Upper lobe of left lung (tissue), 6 donors: Measurements from ENCODE around the gene ARMH3. TPM values are rescaled to one million over a fixed set of nuclear protein-coding genes. Genes with fewer than 3 reads are reported as not detected.
A peak's percentile ranks its signal among the peaks of the same experiment; 100 is the strongest.
"Not testable (repeated sequence)": the region's sequence is repeated elsewhere in the genome, so short reads cannot be mapped to it uniquely, and the experiment has no call there.

Source experiments
- ATAC-seq, 2 donors: fragments of 200-7000 bp; cut with Tn5 transposase; one replicate each; pipeline ENCODE4 v1.9.1; 2022; ENCODE audit warnings: mild to moderate bottlenecking in 2 of 2, moderate library complexity in 2 of 2; ENCODE audit not compliant: low FRiP score in 2 of 2
- DNase-seq, 2 donors: peaks; one replicate each; pipeline ENCODE4 v3.0.0-alpha.2; 2019 to 2020
- H3K27ac ChIP-seq, 4 donors: fragments of 200-600 bp; sonication (generic); one replicate each; pipeline ENCODE4 v1.5.1; 2016 to 2019
- H3K27me3 ChIP-seq, 4 donors: fragments of 200-600 bp; sonication (generic); one replicate each; pipeline ENCODE4 v1.5.1; 2017 to 2019
- H3K36me3 ChIP-seq, 4 donors: fragments of 200-600 bp; sonication (generic); one replicate each; pipeline ENCODE4 v1.5.1; 2016 to 2019
- H3K4me1 ChIP-seq, 4 donors: fragments of 200-600 bp; sonication (generic); one replicate each; pipeline ENCODE4 v1.5.1; 2018 to 2019
- H3K4me3 ChIP-seq, 4 donors: fragments of 200-600 bp; sonication (generic); one replicate each; pipeline ENCODE4 v1.5.1; 2017 to 2019; ENCODE audit warnings: mild to moderate bottlenecking in 2 of 4, moderate library complexity in 1 of 4
- H3K9me3 ChIP-seq, 4 donors: fragments of 200-600 bp; sonication (generic); one replicate each; pipeline ENCODE4 v1.5.1; 2018 to 2019
- CTCF ChIP-seq, 6 experiments: fragments of 450-650 bp in 4 of 6; fragments of 200-600 bp in 2 of 6; sonication (generic) in 2 of 6; IDR thresholded peaks; one replicate each; pipeline ENCODE4 v1.5.1; 2016 to 2019; ENCODE audit warnings: antibody characterized with exemption in 6 of 6
- EP300 ChIP-seq, 4 donors: sonication (generic); formaldehyde crosslinking; IDR thresholded peaks; one replicate each; pipeline ENCODE4 v1.5.1; 2017; ENCODE audit warnings: antibody characterized with exemption in 4 of 4, control low read depth in 2 of 4
- POLR2A ChIP-seq, 4 donors: fragments of 450-650 bp; IDR thresholded peaks; one replicate each; pipeline ENCODE4 v1.5.1; 2016 to 2017; ENCODE audit warnings: antibody characterized with exemption in 4 of 4, mild to moderate bottlenecking in 2 of 4
- POLR2AphosphoS5 ChIP-seq, 2 donors: sonication (generic); formaldehyde crosslinking; IDR thresholded peaks; one replicate each; pipeline ENCODE4 v1.5.1; 2017; ENCODE audit warnings: antibody characterized with exemption in 2 of 2
- WGBS, 2 donors: methylation state at CpG; one replicate each; pipeline ENCODE4 v1.1.5; 2017 to 2018; 5-methylcytosine and 5-hydroxymethylcytosine counted together
- total RNA-seq, 6 donors: library from RNA; depleted of rRNA in 4 of 6; stranded (reverse); fragments of >200 nt in 4 of 6; gene quantifications; one replicate each; pipeline versions ENCODE4 v1.1.0 to v1.2.1, GENCODE V29; 2016 to 2021
- donor health status: DM: no; HTN: no; CAD: no; lungs with moderate emphysema.
- donor health status: DM: no; HTN: yes; CAD: no; lungs with severe emphysema.

Gene ARMH3
- total RNA-seq, 6 donors from 2014 or later: 14.4 to 39.8 (median 25.5) TPM

GRCh38 chr10:102016416-102016815, 39.6 kb downstream of the ARMH3 start:
- no peaks in the 10 kb centered on the region for H3K9me3 ChIP-seq
- peaks cover 5 to 90% (median 35%) of the 10 kb centered on the region in 4 donors for H3K36me3 ChIP-seq
- no peak for DNase-seq
- TF ChIP-seq POLR2AphosphoS5 (IDR thresholded peaks at IDR 0.05) (no peak), CTCF (IDR thresholded peaks at IDR 0.05) (no peak), EP300 (IDR thresholded peaks at IDR 0.05) (no peak), POLR2A (IDR thresholded peaks at IDR 0.05) (no peak)
- no peak overlapping the region for H3K4me3 ChIP-seq
- no peak overlapping the region for H3K27ac ChIP-seq
- H3K27me3 ChIP-seq: no peaks in the 10 kb centered on the region
- no peak for ATAC-seq
- no peaks in the 10 kb centered on the region for H3K4me1 ChIP-seq

GRCh38 chr10:102010961-102011360, 45.0 kb downstream of the ARMH3 start:
- WGBS, 2 donors: 78 to 80% methylated on average over 4 of the region's 4 CpGs
- TF ChIP-seq CTCF (IDR thresholded peaks at IDR 0.05) (no peak), POLR2AphosphoS5 (IDR thresholded peaks at IDR 0.05) (no peak), EP300 (IDR thresholded peaks at IDR 0.05) (no peak)
- Histone ChIP-seq H3K36me3 (peaks cover 4 to 60% (median 19%) of the 10 kb centered on the region in 4 donors), H3K9me3 (no peaks in the 10 kb centered on the region), H3K4me3 (no peak overlapping the region), H3K27me3 (no peaks in the 10 kb centered on the region), H3K27ac (no peak overlapping the region), H3K4me1 (no peaks in the 10 kb centered on the region)
- DNase-seq (no peak), ATAC-seq (no peak)

- H3K27ac ChIP-seq: no peak overlapping the region
- H3K36me3 ChIP-seq: peaks cover 4 to 65% (median 24%) of the 10 kb centered on the region in 4 donors
- DNase-seq (peak in 1 of 2 donors; percentile 54), ATAC-seq (peak; percentile 91 to 94)
- TF ChIP-seq EP300 (IDR thresholded peaks at IDR 0.05): no peak
- no peak for TF ChIP-seq POLR2A (IDR thresholded peaks at IDR 0.05)
- peak; percentile 62 to 91 (median 82) for TF ChIP-seq CTCF (IDR thresholded peaks at IDR 0.05)
- no peak for TF ChIP-seq POLR2AphosphoS5 (IDR thresholded peaks at IDR 0.05)
- no peaks in the 10 kb centered on the region for H3K4me1 ChIP-seq
- no peaks in the 10 kb centered on the region for H3K9me3 ChIP-seq
- H3K27me3 ChIP-seq: no peaks in the 10 kb centered on the region
- 91 to 97% methylated on average over 1 of the region's 1 CpG for WGBS, 2 donors
- no peak overlapping the region for H3K4me3 ChIP-seq
Observed at GRCh38 chr10:102009801-102010425, 46.1 kb downstream of the ARMH3 start.

GRCh38 chr10:102007796-102008195, 48.2 kb downstream of the ARMH3 start:
- DNase-seq: no peak
- H3K27ac ChIP-seq: no peak overlapping the region
- H3K4me1 ChIP-seq: no peaks in the 10 kb centered on the region
- TF ChIP-seq CTCF (IDR thresholded peaks at IDR 0.05) (no peak), POLR2AphosphoS5 (IDR thresholded peaks at IDR 0.05) (no peak), POLR2A (IDR thresholded peaks at IDR 0.05) (no peak), EP300 (IDR thresholded peaks at IDR 0.05) (no peak)
- no peak overlapping the region for H3K4me3 ChIP-seq
- H3K27me3 ChIP-seq: no peaks in the 10 kb centered on the region
- ATAC-seq: no peak
- H3K36me3 ChIP-seq: peaks cover 8 to 64% (median 20%) of the 10 kb centered on the region in 4 donors
- 76 to 81% methylated on average over 3 of the region's 3 CpGs for WGBS, 2 donors
- H3K9me3 ChIP-seq: no peaks in the 10 kb centered on the region

GRCh38 chr10:102007031-102007430, 48.9 kb downstream of the ARMH3 start:
- H3K9me3 ChIP-seq, H3K4me1 ChIP-seq, H3K27ac ChIP-seq, DNase-seq, H3K4me3 ChIP-seq, ATAC-seq, H3K27me3 ChIP-seq: not testable (repeated sequence)
- H3K36me3 ChIP-seq: peaks cover 6 to 62% (median 20%) of the 10 kb centered on the region in 4 donors
- WGBS, 2 donors: 78 to 83% methylated on average over 4 of the region's 4 CpGs
